Activated CD4-positive, alpha-beta T cell treated with anti-CD3 and anti-CD28 coated beads, Interleukin-2, amount 10 ng/mL, durations not matched to agents 7 days and 5 days (primary cell): Measurements from ENCODE around the gene PITPNM3. TPM values are rescaled to one million over a fixed set of nuclear protein-coding genes. Genes with fewer than 3 reads are reported as not detected.
"Not testable (repeated sequence)": the region's sequence is repeated elsewhere in the genome, so short reads cannot be mapped to it uniquely, and the experiment has no call there.

ENCODE experiments used
- CTCF ChIA-PET: fragments of 350-600 bp; sonication (Branson Sonifier 250); formaldehyde crosslinking; loops from one replicate; lab custom pipeline; 2021; ENCODE audit warnings: antibody characterized with exemption; lab: Charles Lee
- POLR2A ChIA-PET: fragments of 350-600 bp; sonication (Branson Sonifier 250); formaldehyde crosslinking; loops from one replicate; lab custom pipeline; 2021; ENCODE audit warnings: antibody characterized with exemption; lab: Charles Lee
- DNase-seq: peaks from one replicate; pipeline ENCODE4 v3.0.0-alpha.2; 2020
- H3K27ac Mint-ChIP-seq: one replicate; pipeline ENCODE4 v1.8.0; 2021; ENCODE audit warnings: mild to moderate bottlenecking, moderate library complexity, mixed read lengths
- H3K27me3 Mint-ChIP-seq: one replicate; pipeline ENCODE4 v1.8.0; 2021; ENCODE audit warnings: mixed read lengths
- H3K36me3 Mint-ChIP-seq: one replicate; pipeline ENCODE4 v1.8.0; 2021; ENCODE audit warnings: low read depth, mixed read lengths
- H3K4me1 Mint-ChIP-seq: one replicate; pipeline ENCODE4 v1.8.0; 2021; ENCODE audit warnings: mixed read lengths
- H3K4me3 Mint-ChIP-seq: one replicate; pipeline ENCODE4 v1.8.0; 2021; ENCODE audit warnings: mild to moderate bottlenecking, moderate library complexity, mixed read lengths
- H3K9me3 Mint-ChIP-seq: one replicate; pipeline ENCODE4 v1.8.0; 2021; ENCODE audit warnings: mixed read lengths
- total RNA-seq, 2 experiments: library from RNA; stranded (reverse); gene quantifications; one replicate each; pipeline ENCODE4 v1.2.3, GENCODE V29; 2021

PITPNM3 gene
- total RNA-seq, 2 experiments from 2014 or later: 0.33 to 0.37 TPM

GRCh38 chr17:6496116-6496481 is 60.3 kb downstream of the PITPNM3 start:
- ChIA-PET POLR2A (no interaction called here), CTCF (no interaction called here)
- H3K9me3 Mint-ChIP-seq: no peaks in the 10 kb centered on the region
- H3K4me3 Mint-ChIP-seq: no peak overlapping the region
- H3K36me3 Mint-ChIP-seq: no peaks in the 10 kb centered on the region
- peaks cover 14% of the 10 kb centered on the region for H3K4me1 Mint-ChIP-seq
- DNase-seq: no peak
- no peak overlapping the region for H3K27ac Mint-ChIP-seq
- peaks cover 7% of the 10 kb centered on the region for H3K27me3 Mint-ChIP-seq

GRCh38 chr17:6495450-6496115 is 60.8 kb downstream of the PITPNM3 start:
- H3K27ac Mint-ChIP-seq: no peak overlapping the region

GRCh38 chr17:6494239-6494941 is 62.0 kb downstream of the PITPNM3 start:
- Mint-ChIP-seq H3K27ac (no peak overlapping the region), H3K36me3 (no peaks in the 10 kb centered on the region), H3K9me3 (no peaks in the 10 kb centered on the region), H3K4me1 (peaks cover 14% of the 10 kb centered on the region), H3K4me3 (no peak overlapping the region), H3K27me3 (peaks cover 7% of the 10 kb centered on the region)
- DNase-seq: no peak
- POLR2A ChIA-PET: no interaction called here
- CTCF ChIA-PET: no interaction called here

More at GRCh38 chr17:6495450-6496115, 60.8 kb downstream of the PITPNM3 start:
- no peak overlapping the region for H3K4me3 Mint-ChIP-seq
- DNase-seq: no peak
- CTCF ChIA-PET: no interaction called here
- no peaks in the 10 kb centered on the region for H3K36me3 Mint-ChIP-seq
- peaks cover 7% of the 10 kb centered on the region for H3K27me3 Mint-ChIP-seq
- POLR2A ChIA-PET: no interaction called here
- peaks cover 14% of the 10 kb centered on the region for H3K4me1 Mint-ChIP-seq
- H3K9me3 Mint-ChIP-seq: no peaks in the 10 kb centered on the region

- H3K9me3 Mint-ChIP-seq: no peaks in the 10 kb centered on the region
- H3K27me3 Mint-ChIP-seq: peaks cover 7% of the 10 kb centered on the region
- no peaks in the 10 kb centered on the region for H3K36me3 Mint-ChIP-seq
- CTCF ChIA-PET: no interaction called here
- DNase-seq: no peak
- H3K27ac Mint-ChIP-seq: no peak overlapping the region
- POLR2A ChIA-PET: no interaction called here
- H3K4me1 Mint-ChIP-seq: peaks cover 14% of the 10 kb centered on the region
- no peak overlapping the region for H3K4me3 Mint-ChIP-seq
These were observed 63.3 kb downstream of the PITPNM3 start for GRCh38 chr17:6492892-6493674.

GRCh38 chr17:6491071-6491700 is 65.2 kb downstream of the PITPNM3 start:
- Mint-ChIP-seq H3K9me3 (no peaks in the 10 kb centered on the region), H3K4me1 (peaks cover 8% of the 10 kb centered on the region), H3K36me3 (no peaks in the 10 kb centered on the region), H3K27ac (no peak overlapping the region), H3K4me3 (no peak overlapping the region), H3K27me3 (peaks cover 3% of the 10 kb centered on the region)
- no peak for DNase-seq
- POLR2A ChIA-PET: no interaction called here
- CTCF ChIA-PET: interaction anchor here (0.7 to 1.6 kb wide), 2 partner anchors 19 to 27 kb away, joined by 3 to 4 read pairs; no protein-coding TSS in a partner anchor

- no peak overlapping the region for H3K4me3 Mint-ChIP-seq
- CTCF ChIA-PET: interaction anchor here (0.7 to 1.4 kb wide), 2 partner anchors 13 to 18 kb away, joined by 4 to 6 read pairs; no protein-coding TSS in a partner anchor
- no peaks in the 10 kb centered on the region for H3K36me3 Mint-ChIP-seq
These were observed 67.3 kb downstream of the PITPNM3 start for GRCh38 chr17:6489016-6489550.

GRCh38 chr17:6488008-6488539 is 68.3 kb downstream of the PITPNM3 start:
- no peaks in the 10 kb centered on the region for H3K36me3 Mint-ChIP-seq
- H3K4me1 Mint-ChIP-seq: no peaks in the 10 kb centered on the region
- no peak overlapping the region for H3K4me3 Mint-ChIP-seq
- H3K27me3 Mint-ChIP-seq: no peaks in the 10 kb centered on the region
- no peaks in the 10 kb centered on the region for H3K9me3 Mint-ChIP-seq
- DNase-seq: no peak
- no peak overlapping the region for H3K27ac Mint-ChIP-seq
- CTCF ChIA-PET: interaction anchor here (1.4 kb wide), 1 partner anchor 17 kb away, joined by 4 read pairs; no protein-coding TSS in a partner anchor
- POLR2A ChIA-PET: no interaction called here

More at GRCh38 chr17:6489016-6489550, 67.3 kb downstream of the PITPNM3 start:
- no peak overlapping the region for H3K27ac Mint-ChIP-seq
- no peaks in the 10 kb centered on the region for H3K4me1 Mint-ChIP-seq
- POLR2A ChIA-PET: no interaction called here
- DNase-seq: no peak
- no peaks in the 10 kb centered on the region for H3K9me3 Mint-ChIP-seq
- H3K27me3 Mint-ChIP-seq: no peaks in the 10 kb centered on the region

GRCh38 chr17:6487251-6488007 is 68.9 kb downstream of the PITPNM3 start:
- Mint-ChIP-seq H3K9me3 (no peaks in the 10 kb centered on the region), H3K27me3 (no peaks in the 10 kb centered on the region), H3K27ac (no peak overlapping the region), H3K36me3 (no peaks in the 10 kb centered on the region), H3K4me3 (no peak overlapping the region), H3K4me1 (no peaks in the 10 kb centered on the region)
- POLR2A ChIA-PET: no interaction called here
- CTCF ChIA-PET: interaction anchor here (1.3 kb wide), 1 partner anchor 12 kb away, joined by 3 read pairs; no protein-coding TSS in a partner anchor
- DNase-seq: no peak

- H3K9me3 Mint-ChIP-seq: no peaks in the 10 kb centered on the region
- DNase-seq: no peak
- no peaks in the 10 kb centered on the region for H3K4me1 Mint-ChIP-seq
- POLR2A ChIA-PET: no interaction called here
- H3K27me3 Mint-ChIP-seq: no peaks in the 10 kb centered on the region
- H3K27ac Mint-ChIP-seq: no peak overlapping the region
- CTCF ChIA-PET: interaction anchor here (1.3 to 1.5 kb wide), 2 partner anchors 10 to 13 kb away, joined by 3 to 4 read pairs; no protein-coding TSS in a partner anchor
- H3K4me3 Mint-ChIP-seq: no peak overlapping the region
- H3K36me3 Mint-ChIP-seq: no peaks in the 10 kb centered on the region
These were observed 70.5 kb downstream of the PITPNM3 start for GRCh38 chr17:6485646-6486412.

GRCh38 chr17:6483507-6483906 is 72.8 kb downstream of the PITPNM3 start:
- DNase-seq: no peak
- Mint-ChIP-seq H3K4me3 (no peak overlapping the region), H3K36me3 (no peaks in the 10 kb centered on the region), H3K27ac (no peak overlapping the region), H3K9me3 (no peaks in the 10 kb centered on the region), H3K4me1 (no peaks in the 10 kb centered on the region), H3K27me3 (no peaks in the 10 kb centered on the region)
- POLR2A ChIA-PET: no interaction called here
- CTCF ChIA-PET: interaction anchor here (2.5 kb wide), 1 partner anchor 10 kb away, joined by 9 read pairs; no protein-coding TSS in a partner anchor

- H3K4me3 Mint-ChIP-seq, H3K27ac Mint-ChIP-seq, DNase-seq, H3K36me3 Mint-ChIP-seq, H3K4me1 Mint-ChIP-seq, H3K9me3 Mint-ChIP-seq, H3K27me3 Mint-ChIP-seq, POLR2A ChIA-PET: not testable (repeated sequence)
- CTCF ChIA-PET: interaction anchor here (0.5 to 2.5 kb wide), 2 partner anchors 9 to 65 kb away, joined by 3 to 9 read pairs; no protein-coding TSS in a partner anchor
These were observed 73.6 kb downstream of the PITPNM3 start for GRCh38 chr17:6482796-6483195.
